Body of pancreas (tissue), 4 donors: ENCODE measurements around the gene EIF3L. TPM values are rescaled to one million over a fixed set of nuclear protein-coding genes. Genes with fewer than 3 reads are reported as not detected.

ENCODE experiments used
- ATAC-seq: fragments of 150-250 bp; one replicate; pipeline ENCODE4 v1.9.1; 2016
- DNase-seq, 4 donors: peaks; one replicate each; pipeline ENCODE4 v3.0.0-alpha.2; 2019
- H3K27ac ChIP-seq, 4 donors: fragments of 200-600 bp; sonication (generic); 1 replicate in 3 of 4; 2 replicates in 1 of 4; pipeline versions ENCODE4 v1.5.1 to v1.6.1; 2016 to 2019; ENCODE audit warnings: mild to moderate bottlenecking in 1 of 4, mixed read lengths in 1 of 4, moderate library complexity in 1 of 4
- H3K27me3 ChIP-seq, 2 donors: fragments of 200-600 bp; sonication (generic); one replicate each; pipeline ENCODE4 v1.6.0; 2016; ENCODE audit warnings: mild to moderate bottlenecking in 1 of 2
- H3K36me3 ChIP-seq, 2 donors: fragments of 200-600 bp; sonication (generic); replicated peaks in 1 of 2; 2 replicates each; pipeline ENCODE4 v1.5.1; 2016; ENCODE audit warnings: low read depth in 2 of 2; ENCODE audit not compliant: insufficient read depth in 1 of 2
- H3K4me1 ChIP-seq: fragments of 200-600 bp; sonication (generic); one replicate; pipeline ENCODE4 v1.6.0; 2016
- H3K4me3 ChIP-seq, 2 donors: fragments of 200-600 bp; sonication (generic); 1 replicate in 1 of 2; 2 replicates in 1 of 2; pipeline ENCODE4 v1.5.1; 2016 to 2019
- H3K9me3 ChIP-seq, 3 donors: fragments of 200-600 bp; sonication (generic); 1 replicate in 2 of 3; 2 replicates in 1 of 3; pipeline ENCODE4 v1.5.1; 2016
- CTCF ChIP-seq, 7 experiments: fragments of 450-650 bp in 4 of 7; fragments of 200-600 bp in 3 of 7; sonication (generic) in 3 of 7; IDR thresholded peaks; one replicate each; pipeline ENCODE4 v1.5.1; 2016 to 2019; ENCODE audit warnings: antibody characterized with exemption in 7 of 7
- POLR2A ChIP-seq, 3 donors: fragments of 450-650 bp; IDR thresholded peaks; one replicate each; pipeline ENCODE4 v1.6.1; 2016; ENCODE audit warnings: antibody characterized with exemption in 3 of 3, mild to moderate bottlenecking in 2 of 3
- WGBS, 2 donors: methylation state at CpG; one replicate each; pipeline ENCODE4 v1.1.5; 2017; 5-methylcytosine and 5-hydroxymethylcytosine counted together
- intact Hi-C: fragments of 100-400 bp; cut with DNase I; formaldehyde crosslinking; loops from one replicate; pipeline ENCODE4 v1.15.1; 2023
- total RNA-seq, 2 donors: library from RNA; depleted of rRNA; stranded (reverse); fragments of >200 nt; gene quantifications; one replicate each; pipeline ENCODE4 v1.1.0, GENCODE V29; 2016

The EIF3L gene
- total RNA-seq, 2 donors from 2014 or later: 139 to 230 TPM

- intact Hi-C loops: no loop called here
- peak in 1 of 4 donors; percentile 66 for DNase-seq
Observed at GRCh38 chr22:37843741-37844089, 5.5 kb upstream of the EIF3L start.

DNA sequence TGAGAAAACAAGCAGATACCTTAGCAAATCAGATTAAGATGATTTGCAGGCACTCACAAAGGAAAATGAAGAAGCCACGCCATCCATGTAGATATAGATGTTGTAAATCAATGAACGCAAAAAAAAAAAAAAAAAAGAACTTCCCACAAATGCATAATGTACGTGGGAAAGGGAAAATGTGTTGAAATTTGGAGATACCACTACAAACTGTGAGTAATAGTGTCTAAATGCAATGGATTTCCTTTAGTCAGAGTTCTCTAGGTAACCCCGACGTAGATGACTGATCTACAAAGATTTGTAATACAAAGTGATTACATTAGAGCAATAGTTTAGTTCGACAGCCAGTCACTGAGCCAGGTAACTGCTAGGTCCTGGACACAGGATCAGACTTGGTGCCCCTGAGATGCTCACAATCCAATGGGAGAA, 4.3 kb upstream of the EIF3L start:
- H3K4me1 ChIP-seq: peaks cover 39% of the 10 kb centered on the region
- TF ChIP-seq CTCF (IDR thresholded peaks at IDR 0.05) (no peak), POLR2A (IDR thresholded peaks at IDR 0.05) (no peak)
- no peak for ATAC-seq
- no peaks in the 10 kb centered on the region for H3K27me3 ChIP-seq
- no peaks in the 10 kb centered on the region for H3K36me3 ChIP-seq
- intact Hi-C loops: no loop called here
- peak overlapping the region in 1 of 2 donors; percentile 18 for H3K4me3 ChIP-seq
- H3K27ac ChIP-seq: peak overlapping the region in 3 of 4 donors; percentile 80 to 98 (median 89)
- 51 to 65% methylated on average over 6 of the region's 6 CpGs for WGBS, 2 donors
- DNase-seq: no peak
- no peaks in the 10 kb centered on the region for H3K9me3 ChIP-seq

More at GRCh38 chr22:37843741-37844089, 5.5 kb upstream of the EIF3L start:
- 0 to 1% methylated on average over 1 to 44 of the region's 46 CpGs for WGBS, 2 donors
- H3K4me1 ChIP-seq: peaks cover 36% of the 10 kb centered on the region
- H3K27ac ChIP-seq: peak overlapping the region; percentile 83 to 98 (median 88)
- no peaks in the 10 kb centered on the region for H3K27me3 ChIP-seq
- TF ChIP-seq POLR2A (IDR thresholded peaks at IDR 0.05) (no peak), CTCF (IDR thresholded peaks at IDR 0.05) (no peak)
- peak; percentile 33 for ATAC-seq
- H3K36me3 ChIP-seq: peaks cover 0 to 9% of the 10 kb centered on the region in 2 donors
- no peaks in the 10 kb centered on the region for H3K9me3 ChIP-seq
- H3K4me3 ChIP-seq: peak overlapping the region; percentile 20 to 53

- no peak for ATAC-seq
- H3K27ac ChIP-seq: no peak overlapping the region
- intact Hi-C loops: no loop called here
- H3K4me1 ChIP-seq: peaks cover 44% of the 10 kb centered on the region
- no peak overlapping the region for H3K4me3 ChIP-seq
- no peaks in the 10 kb centered on the region for H3K27me3 ChIP-seq
- no peaks in the 10 kb centered on the region for H3K9me3 ChIP-seq
- WGBS, 2 donors: 86 to 95% methylated on average over 2 of the region's 2 CpGs
- no peak for DNase-seq
- no peak for TF ChIP-seq CTCF (IDR thresholded peaks at IDR 0.05)
- TF ChIP-seq POLR2A (IDR thresholded peaks at IDR 0.05): no peak
- peaks cover 0 to 1% of the 10 kb centered on the region in 2 donors for H3K36me3 ChIP-seq
Observed at GRCh38 chr22:37846433-37846832, 2.8 kb upstream of the EIF3L start.

GRCh38 chr22:37848587-37849088, 581 bp upstream of the EIF3L start:
- peak overlapping the region; percentile 86 to 91 for H3K4me3 ChIP-seq
- WGBS, 2 donors: 27 to 30% methylated on average over 27 of the region's 27 CpGs
- ATAC-seq (no peak), DNase-seq (no peak)
- H3K36me3 ChIP-seq: peaks cover 0 to 9% of the 10 kb centered on the region in 2 donors
- TF ChIP-seq POLR2A (IDR thresholded peaks at IDR 0.05) (no peak), CTCF (IDR thresholded peaks at IDR 0.05) (no peak)
- H3K27me3 ChIP-seq: no peaks in the 10 kb centered on the region
- H3K27ac ChIP-seq: peak overlapping the region; percentile 75 to 95 (median 88)
- intact Hi-C loops: no loop called here
- no peaks in the 10 kb centered on the region for H3K9me3 ChIP-seq
- H3K4me1 ChIP-seq: peaks cover 47% of the 10 kb centered on the region

DNA sequence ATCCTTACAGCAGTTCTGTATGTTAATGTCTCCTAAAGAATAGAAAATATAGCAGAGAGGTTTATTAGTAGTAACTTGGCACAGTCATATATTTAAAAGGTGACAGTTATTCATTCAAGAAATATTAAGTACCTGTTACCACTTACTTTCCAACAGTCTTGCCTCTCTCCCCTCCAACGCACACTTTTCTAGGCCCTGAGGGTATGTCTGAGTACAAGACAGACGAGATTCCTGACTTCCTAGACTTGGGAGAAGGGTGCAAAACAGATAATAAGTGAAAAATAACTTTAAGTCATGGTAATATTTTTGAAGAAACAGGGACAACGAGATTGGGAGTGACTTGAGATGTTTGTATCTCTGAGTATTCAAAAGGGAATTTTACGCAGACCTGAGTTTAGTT, 1.6 kb downstream of the EIF3L start:
- Histone ChIP-seq H3K27me3 (no peaks in the 10 kb centered on the region), H3K9me3 (no peaks in the 10 kb centered on the region), H3K27ac (no peak overlapping the region), H3K4me3 (no peak overlapping the region), H3K4me1 (peaks cover 62% of the 10 kb centered on the region), H3K36me3 (peaks cover 0 to 11% of the 10 kb centered on the region in 2 donors)
- intact Hi-C loops: no loop called here
- no peak for TF ChIP-seq POLR2A (IDR thresholded peaks at IDR 0.05)
- no peak for TF ChIP-seq CTCF (IDR thresholded peaks at IDR 0.05)
- WGBS, 2 donors: 60 to 66% methylated on average over 4 of the region's 4 CpGs
- DNase-seq (no peak), ATAC-seq (no peak)
